ENCODE data around the gene MEIS2.

GRCh38 chr15:37149146-37149545 lies 48.8 kb upstream of the MEIS2 start:
- TF ChIP-seq CTCF (IDR thresholded peaks at IDR 0.05), result no peak
- TF ChIP-seq POLR2A (IDR thresholded peaks at IDR 0.05), result no peak

Measured in Peyer's patch (tissue), 4 donors.